ENCODE measurements around the gene DENND2C.

DENND2C gene, protein sequence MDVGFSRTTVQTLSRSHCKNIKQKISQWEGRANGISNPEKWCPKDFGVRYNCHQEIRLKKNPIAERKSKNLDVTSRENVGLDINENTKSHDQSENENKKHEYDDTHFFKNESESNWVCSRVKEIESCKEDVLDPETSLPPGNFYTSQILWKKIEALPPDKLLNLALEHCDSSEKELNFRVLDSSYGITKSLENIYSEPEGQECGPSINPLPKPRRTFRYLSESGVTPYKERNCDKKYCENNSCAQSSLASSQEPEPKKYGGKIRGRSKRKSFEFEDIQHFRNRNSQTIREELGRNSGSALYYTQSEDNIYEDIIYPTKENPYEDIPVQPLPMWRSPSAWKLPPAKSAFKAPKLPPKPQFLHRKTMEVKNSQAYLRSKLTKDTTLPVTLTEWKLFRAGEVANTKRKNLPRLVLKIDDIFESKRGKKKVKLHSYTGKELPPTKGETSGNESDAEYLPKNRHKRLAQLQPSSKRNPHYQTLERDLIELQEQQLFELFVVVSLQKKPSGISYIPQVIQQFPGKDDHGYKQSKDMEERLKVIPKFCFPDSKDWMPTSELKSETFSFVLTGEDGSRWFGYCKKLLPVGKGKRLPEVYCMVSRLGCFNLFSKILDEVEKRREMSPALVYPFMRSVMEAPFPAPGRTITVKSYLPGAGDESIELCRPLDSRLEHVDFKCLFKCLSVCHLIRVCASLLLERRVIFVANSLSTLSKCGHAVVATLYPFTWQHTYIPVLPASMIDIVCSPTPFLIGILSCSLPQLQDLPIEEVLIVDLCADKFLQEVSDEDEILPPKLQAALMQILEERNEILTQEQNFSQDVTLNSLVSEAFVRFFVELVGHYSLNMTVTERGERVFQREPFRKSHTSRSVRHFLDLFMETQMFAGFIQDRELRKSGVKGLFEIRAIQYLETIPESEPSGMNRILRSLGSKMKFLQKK

GRCh38 chr1:114669562-114670082 is at the start of gene DENND2C:
TSS of gene DENND2C (minus strand) at chr1:114670049. CDS start at chr1:114625984, 44,065 bp downstream.
- peak in 8 of 56 donors; percentile 16 to 54 (median 26) for DNase-seq

DNA sequence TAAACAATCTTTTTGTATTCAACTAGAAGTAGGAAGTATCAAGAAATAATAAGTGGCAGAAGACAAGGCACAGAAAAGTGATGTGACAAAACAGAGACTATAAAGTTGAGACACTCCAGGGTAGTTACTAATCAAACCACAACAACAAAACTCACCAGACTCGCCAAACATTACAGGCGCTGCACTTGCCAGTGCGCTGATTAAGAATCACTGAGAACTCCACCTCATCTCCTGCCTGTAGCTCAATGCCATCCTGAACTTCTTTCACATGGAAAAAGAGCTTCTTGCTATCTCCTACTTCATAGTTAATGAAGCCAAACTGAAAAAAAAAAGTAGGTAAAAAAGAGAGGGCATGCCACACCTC is 49.6 kb upstream of the DENND2C start:
- no peak for DNase-seq

- no peak for DNase-seq
Observed at GRCh38 chr1:114718661-114719423, 49.0 kb upstream of the DENND2C start.

- DNase-seq, result peak; percentile 58 to 95 (median 83)
Observed at GRCh38 chr1:114716304-114717170, 46.7 kb upstream of the DENND2C start, which contains the start of gene NRAS. TSS of gene NRAS (minus strand) at chr1:114716771. CDS start at chr1:114716160, 611 bp downstream.

DNA sequence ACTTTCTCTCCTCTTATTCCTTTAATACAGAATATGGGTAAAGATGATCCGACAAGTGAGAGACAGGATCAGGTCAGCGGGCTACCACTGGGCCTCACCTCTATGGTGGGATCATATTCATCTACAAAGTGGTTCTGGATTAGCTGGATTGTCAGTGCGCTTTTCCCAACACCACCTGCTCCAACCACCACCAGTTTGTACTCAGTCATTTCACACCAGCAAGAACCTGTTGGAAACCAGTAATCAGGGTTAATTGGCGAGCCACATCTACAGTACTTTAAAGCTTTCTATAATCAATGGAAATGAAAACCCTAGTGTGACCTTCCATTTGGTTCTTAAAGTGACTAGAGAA is 46.1 kb upstream of the DENND2C start:
- peak in 1 of 56 donors; percentile 3 for DNase-seq

DNA sequence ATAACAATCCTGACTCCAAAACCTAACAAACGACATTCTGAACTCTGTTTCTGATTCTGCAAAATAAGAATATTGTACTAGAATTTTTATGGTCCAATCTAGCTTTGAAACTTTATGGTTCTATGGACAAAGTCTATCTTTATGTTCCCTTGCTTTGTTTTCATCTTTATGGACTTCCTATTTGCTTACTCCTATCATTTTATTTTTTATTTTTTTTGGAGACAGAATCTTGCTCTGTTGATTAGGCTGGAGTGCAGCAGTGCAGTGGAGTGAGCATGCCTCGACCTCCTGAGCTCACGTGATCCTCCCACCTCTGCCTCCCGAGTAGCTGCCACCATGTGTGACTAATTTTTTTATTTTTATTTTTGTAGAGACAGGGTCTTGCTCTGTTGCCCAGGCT is 43.1 kb upstream of the DENND2C start:
- no peak for DNase-seq

- DNase-seq, result no peak
Observed at GRCh38 chr1:114710360-114710759, 40.5 kb upstream of the DENND2C start.

GRCh38 chr1:114707604-114708003 is 37.8 kb upstream of the DENND2C start:
- no peak for DNase-seq

GRCh38 chr1:114703242-114703641 is 33.4 kb upstream of the DENND2C start:
- no peak for DNase-seq

GRCh38 chr1:114702737-114703136 is 32.9 kb upstream of the DENND2C start:
- no peak for DNase-seq

GRCh38 chr1:114701931-114702330 is 32.1 kb upstream of the DENND2C start:
- DNase-seq, result no peak

DNA sequence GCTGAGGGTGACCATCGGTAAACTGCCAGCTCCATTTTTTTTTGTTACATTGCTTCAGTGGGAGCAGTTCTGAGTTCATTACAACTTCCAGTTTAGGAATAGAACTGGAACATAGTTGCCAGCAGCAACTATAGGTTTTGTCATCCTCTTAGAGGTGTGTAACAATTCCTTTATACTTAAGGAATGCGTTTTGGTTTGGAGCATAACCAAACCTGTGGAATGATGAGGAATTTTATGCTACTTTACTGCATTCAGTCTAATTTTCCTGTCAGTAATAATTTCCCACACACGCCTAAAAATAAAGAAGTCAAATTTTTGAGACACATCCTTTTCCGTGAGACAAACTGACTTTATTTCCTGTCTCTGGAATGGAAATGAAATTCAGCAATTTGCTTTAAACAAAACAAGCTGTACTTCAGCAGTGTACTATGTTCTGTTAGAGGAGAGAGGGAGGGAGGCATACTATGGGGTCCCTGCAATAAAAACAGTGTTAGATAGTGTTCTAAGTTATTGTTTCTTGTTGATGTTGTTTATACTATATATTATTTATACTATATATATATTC is 30.3 kb upstream of the DENND2C start:
- DNase-seq, result no peak

GRCh38 chr1:114696810-114697209 is 27.0 kb upstream of the DENND2C start:
- no peak for DNase-seq

GRCh38 chr1:114695430-114696058 is 25.7 kb upstream of the DENND2C start, which contains the start of gene AMPD1:
TSS of gene AMPD1 (minus strand) at chr1:114695546. CDS start at chr1:114695471, 75 bp downstream.
- no peak for DNase-seq

- no peak for DNase-seq
Observed at GRCh38 chr1:114694540-114695310, 24.9 kb upstream of the DENND2C start.

DNA sequence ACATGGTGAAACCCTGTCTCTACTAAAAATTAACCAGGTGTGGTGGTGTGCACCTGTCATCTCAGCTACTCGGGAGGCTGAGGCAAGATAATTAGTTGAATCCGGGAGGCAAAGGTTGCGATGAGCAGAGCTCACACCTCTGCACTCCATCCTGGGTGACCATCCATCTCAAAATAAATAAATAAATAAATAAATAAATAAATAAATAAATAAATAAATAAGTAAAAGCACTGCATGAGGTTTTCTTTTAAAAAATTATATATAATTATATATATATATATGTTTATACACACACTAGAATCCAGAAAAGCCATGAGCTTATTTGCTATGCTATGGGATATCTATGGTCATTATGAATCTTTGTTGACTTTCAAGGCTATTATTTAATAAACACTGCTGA is 23.1 kb upstream of the DENND2C start:
- no peak for DNase-seq

GRCh38 chr1:114691061-114691460 is 21.2 kb upstream of the DENND2C start:
- DNase-seq, result no peak

DNA sequence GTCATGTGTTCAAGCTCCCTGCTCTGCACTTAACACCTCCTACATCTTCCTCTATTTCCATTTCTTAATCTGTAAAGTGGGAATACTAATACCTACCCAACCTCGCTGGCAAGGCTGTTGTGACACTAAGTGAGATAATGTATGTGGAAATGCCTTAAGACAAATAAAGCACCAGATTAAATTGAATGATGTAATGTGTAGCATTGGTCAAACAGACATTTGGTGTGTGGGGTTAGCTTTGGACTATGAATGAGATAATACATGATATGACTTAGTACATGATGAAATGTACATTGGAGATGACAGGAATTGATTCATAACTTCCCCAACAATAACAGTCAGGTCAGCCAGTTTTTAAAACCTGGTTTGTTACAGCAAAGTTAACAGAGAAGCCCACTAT is 20.3 kb upstream of the DENND2C start:
- DNase-seq, result no peak
